Stimulated activated CD4-positive, alpha-beta T cell treated with anti-CD3 and anti-CD28 coated beads, Interleukin-12 subunit alpha, Interleukin-12 subunit beta, amount 100 ng/mL, for 24 hours (primary cell): ENCODE data around the gene KRTAP9-6.
"Not testable (repeated sequence)": the region's sequence is repeated elsewhere in the genome, so short reads cannot be mapped to it uniquely, and the experiment has no call there.

Experiments used
- DNase-seq, 2 experiments: peaks; one replicate each; pipeline ENCODE4 v3.0.0-alpha.2; 2020; ENCODE audit warnings: low read depth in 2 of 2

The KRTAP9-6 gene

GRCh38 chr17:41265078-41265477, at the start of gene KRTAP9-6:
Gene KRTAP9-6, plus strand, starts transcription at chr17:41265378. Its CDS starts 0 bp downstream, at chr17:41265378.
- DNase-seq = no peak

GRCh38 chr17:41215681-41216080, 49.5 kb upstream of the KRTAP9-6 start:
- no peak for DNase-seq

- no peak for DNase-seq
Observed at GRCh38 chr17:41223821-41224220, 41.4 kb upstream of the KRTAP9-6 start.

GRCh38 chr17:41226051-41226450, 39.1 kb upstream of the KRTAP9-6 start:
- DNase-seq = no peak

- not testable (repeated sequence) for DNase-seq
Observed at GRCh38 chr17:41226598-41227095, 38.5 kb upstream of the KRTAP9-6 start, which contains the start of gene KRTAP9-2. Gene KRTAP9-2, plus strand, starts transcription at chr17:41226648. Its CDS starts 7 bp downstream, at chr17:41226655.

- DNase-seq = no peak
Observed at GRCh38 chr17:41230094-41230493, 35.1 kb upstream of the KRTAP9-6 start.

- no peak for DNase-seq
Observed at GRCh38 chr17:41231731-41232130, 33.4 kb upstream of the KRTAP9-6 start.

GRCh38 chr17:41232399-41233105, 32.6 kb upstream of the KRTAP9-6 start, which contains the start of gene KRTAP9-3:
Gene KRTAP9-3, plus strand, starts transcription at chr17:41232449. Its CDS starts 53 bp downstream, at chr17:41232502.
- not testable (repeated sequence) for DNase-seq

- DNase-seq = not testable (repeated sequence)
Observed at GRCh38 chr17:41237116-41237515, 28.1 kb upstream of the KRTAP9-6 start.

- not testable (repeated sequence) for DNase-seq
Observed at GRCh38 chr17:41237949-41238437, 27.2 kb upstream of the KRTAP9-6 start, which contains the start of gene KRTAP9-8. Gene KRTAP9-8, plus strand, starts transcription at chr17:41237999. Its CDS starts 53 bp downstream, at chr17:41238052.

GRCh38 chr17:41246995-41247787, 18.0 kb upstream of the KRTAP9-6 start:
- DNase-seq = not testable (repeated sequence)

- DNase-seq = not testable (repeated sequence)
Observed at GRCh38 chr17:41249637-41250240, 15.4 kb upstream of the KRTAP9-6 start, which contains the start of gene KRTAP9-4. Gene KRTAP9-4, plus strand, starts transcription at chr17:41249687. Its CDS starts 34 bp downstream, at chr17:41249721.

- no peak for DNase-seq
Observed at GRCh38 chr17:41251261-41251660, 13.9 kb upstream of the KRTAP9-6 start.

- no peak for DNase-seq
Observed at GRCh38 chr17:41254861-41255260, 10.3 kb upstream of the KRTAP9-6 start.

GRCh38 chr17:41255381-41256290, 9.5 kb upstream of the KRTAP9-6 start, which contains the start of gene KRTAP9-9:
Gene KRTAP9-9, plus strand, starts transcription at chr17:41255384.
- not testable (repeated sequence) for DNase-seq

- no peak for DNase-seq
Observed at GRCh38 chr17:41256291-41256685, 8.9 kb upstream of the KRTAP9-6 start.

- no peak for DNase-seq
Observed at GRCh38 chr17:41258406-41258805, 6.8 kb upstream of the KRTAP9-6 start.

- DNase-seq = no peak
Observed at GRCh38 chr17:41263212-41263611, 2.0 kb upstream of the KRTAP9-6 start.

- no peak for DNase-seq
Observed at GRCh38 chr17:41264599-41264998, 579 bp upstream of the KRTAP9-6 start.

- DNase-seq = no peak
Observed at GRCh38 chr17:41267711-41268110, 2.5 kb downstream of the KRTAP9-6 start.
